Stimulated activated CD4-positive, alpha-beta T cell treated with anti-CD3 and anti-CD28 coated beads, TNF-alpha, amount 100 ng/mL, for 48 hours (primary cell): ENCODE measurements around the gene MTHFSD.

Experiments used
- DNase-seq, 3 donors: peaks; one replicate each; pipeline ENCODE4 v3.0.0-alpha.2; 2020; ENCODE audit warnings: low read depth in 3 of 3

Gene MTHFSD

GRCh38 chr16:86530251-86531190, 24.5 kb downstream of the MTHFSD start:
- DNase-seq = no peak

- DNase-seq = no peak
Observed at GRCh38 chr16:86529160-86529559, 25.9 kb downstream of the MTHFSD start.

- no peak for DNase-seq
Observed at GRCh38 chr16:86528061-86528929, 26.7 kb downstream of the MTHFSD start.

GRCh38 chr16:86527366-86527765, 27.7 kb downstream of the MTHFSD start:
- no peak for DNase-seq

- DNase-seq = no peak
Observed at GRCh38 chr16:86525696-86526095, 29.3 kb downstream of the MTHFSD start.

GRCh38 chr16:86524029-86524428, 31.0 kb downstream of the MTHFSD start:
- DNase-seq = no peak

- DNase-seq = no peak
Observed at GRCh38 chr16:86523166-86523740, 31.8 kb downstream of the MTHFSD start.

- DNase-seq = no peak
Observed at GRCh38 chr16:86522634-86523033, 32.4 kb downstream of the MTHFSD start.

GRCh38 chr16:86521236-86522197, 33.5 kb downstream of the MTHFSD start:
- DNase-seq = no peak

- DNase-seq = no peak
Observed at GRCh38 chr16:86520317-86521210, 34.5 kb downstream of the MTHFSD start.

- DNase-seq = peak in 1 of 3 donors; percentile 12
Observed at GRCh38 chr16:86519649-86520316, 35.3 kb downstream of the MTHFSD start.

GRCh38 chr16:86519007-86519648, 35.9 kb downstream of the MTHFSD start:
- DNase-seq = no peak

- DNase-seq = peak in 1 of 3 donors; percentile 8
Observed at GRCh38 chr16:86517652-86518258, 37.3 kb downstream of the MTHFSD start.

GRCh38 chr16:86517033-86517432, 38.0 kb downstream of the MTHFSD start:
- no peak for DNase-seq

GRCh38 chr16:86516623-86517003, 38.4 kb downstream of the MTHFSD start:
- DNase-seq = no peak

GRCh38 chr16:86515777-86516622, 39.0 kb downstream of the MTHFSD start:
- DNase-seq = no peak

GRCh38 chr16:86515413-86515776, 39.6 kb downstream of the MTHFSD start:
- no peak for DNase-seq
